H1 (cell line): ENCODE measurements around the gene TIAM2. TPM values are rescaled to one million over a fixed set of nuclear protein-coding genes. Genes with fewer than 3 reads are reported as not detected.

Source experiments
- CBX8 ChIP-seq: fragments of 300-800, 300-1000 bp; sonication (generic); IDR thresholded peaks from 2 replicates; pipeline ENCODE4 v1.7.1; 2016; ENCODE audit warnings: low read depth, low read length, borderline replicate concordance
- HDAC6 ChIP-seq: IDR thresholded peaks from one replicate; pipeline ENCODE4 v1.7.1; 2012; ENCODE audit warnings: low read depth, mild to moderate bottlenecking, inconsistent platforms, low read length, moderate library complexity
- KDM5A ChIP-seq: fragments of 200-600 bp; IDR thresholded peaks from 2 replicates; pipeline ENCODE4 v1.7.1; 2012; ENCODE audit warnings: mild to moderate bottlenecking, low read length, inconsistent platforms, mixed read lengths
- SIX5 ChIP-seq: IDR thresholded peaks from 2 replicates; pipeline ENCODE4 v1.6.1; 2011; ENCODE audit warnings: mild to moderate bottlenecking, low read depth, low read length
- SUZ12 ChIP-seq: fragments of 200-600 bp; sonication (generic); IDR thresholded peaks from 2 replicates; pipeline ENCODE4 v1.6.1; 2012; ENCODE audit warnings: mild to moderate bottlenecking, inconsistent platforms, low read length, moderate library complexity, mixed read lengths
- polyA plus RNA-seq, 7 experiments: library from polyadenylated mRNA; depleted of rRNA in 3 of 7; stranded (reverse) in 5 of 7; unstranded in 2 of 7; fragments of >200 nt in 5 of 7; fragments of 200-250 nt in 2 of 7; gene quantifications; 1 replicate in 5 of 7; 2 replicates in 1 of 7; 4 replicates in 1 of 7; pipeline versions ENCODE4 v1.2.1 to v1.2.3, GENCODE V29; 2011 to 2013; ENCODE audit warnings: missing spikeins in 2 of 7, mixed read lengths in 2 of 7
- total RNA-seq: library from RNA; stranded (reverse); fragmentation: NEBNext Ultra II Directional; extraction: Animal tissue kit (Norgen Biotek cat#: 25700); gene quantifications from 2 replicates; pipeline ENCODE4 v1.2.1, GENCODE V29; 2021
- TF ChIP-seq, protein P1 (sequence below): IDR thresholded peaks from 2 replicates; pipeline ENCODE4 v1.6.1; 2011; ENCODE audit warnings: low read depth, mild to moderate bottlenecking, low read length; ENCODE audit not compliant: insufficient read depth

TIAM2 gene
- total and polyA plus RNA-seq, 2 of the 8 experiments (the other 6 are each of a cell fraction or from before 2014, with no cell fraction given): 7.4 to 23.9 TPM

DNA sequence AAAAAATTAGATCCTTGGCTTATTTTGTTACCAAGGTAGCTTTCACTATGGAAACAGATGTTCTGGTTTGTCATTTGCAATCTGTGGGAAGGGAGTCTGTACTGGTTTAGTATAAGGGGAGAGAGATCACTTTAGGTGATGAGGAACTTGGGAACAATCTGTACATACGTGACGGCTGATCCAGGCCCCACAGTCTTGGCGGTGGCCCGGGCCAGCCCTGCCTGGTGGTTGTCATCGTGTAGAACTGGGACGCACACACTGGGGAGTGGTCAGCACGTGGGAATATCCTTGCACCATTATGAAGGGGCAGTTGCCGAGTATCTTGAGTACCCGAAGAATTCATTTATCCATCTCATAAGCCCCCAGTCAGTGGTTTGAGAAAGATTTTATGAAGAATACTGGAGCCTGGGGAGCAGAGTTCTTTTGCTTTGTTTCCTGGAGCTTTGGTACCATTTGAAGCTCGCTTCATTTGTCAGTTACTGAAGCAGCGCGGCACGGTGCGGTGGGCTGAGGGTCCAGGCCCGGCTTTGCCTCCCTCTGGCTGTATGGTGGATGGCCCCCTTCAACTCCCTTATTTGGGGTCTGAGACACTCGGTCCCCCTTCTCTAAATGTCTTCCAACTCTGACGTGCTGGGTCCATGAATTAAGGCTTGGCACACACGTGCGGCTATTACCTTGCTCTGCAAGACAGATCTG lies 245.9 kb downstream of the TIAM2 start (continued):
- TF ChIP-seq CBX8: no peak
- TF ChIP-seq SUZ12: no peak
- TF ChIP-seq KDM5A: no peak
- no peak for TF ChIP-seq HDAC6
- TF ChIP-seq SIX5: no peak
- TF ChIP-seq, protein P1, sequence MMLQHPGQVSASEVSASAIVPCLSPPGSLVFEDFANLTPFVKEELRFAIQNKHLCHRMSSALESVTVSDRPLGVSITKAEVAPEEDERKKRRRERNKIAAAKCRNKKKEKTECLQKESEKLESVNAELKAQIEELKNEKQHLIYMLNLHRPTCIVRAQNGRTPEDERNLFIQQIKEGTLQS: no peak
